Neural cell (in vitro differentiated cells): ENCODE measurements around the gene UTS2. TPM values are rescaled to one million over a fixed set of nuclear protein-coding genes. Genes with fewer than 3 reads are reported as not detected.

ENCODE experiments used
- H2AFZ ChIP-seq: fragments of 200-600, 300-800 bp; sonication (generic), shearing (Covaris generic); 2 replicates; pipeline ENCODE4 v1.6.0; 2014; ENCODE audit warnings: low read depth, mild to moderate bottlenecking, antibody characterized with exemption, low read length, moderate library complexity
- H3F3A ChIP-seq: fragments of 200-600 bp; shearing (Covaris generic); 2 replicates; pipeline ENCODE4 v1.6.1; 2016; ENCODE audit warnings: mild to moderate bottlenecking, moderate library complexity, mixed read lengths, antibody characterized with exemption, low read length; ENCODE audit not compliant: insufficient read depth, poor library complexity, severe bottlenecking
- H3K27ac ChIP-seq: fragments of 200-600, 300-800 bp; sonication (generic), shearing (Covaris generic); 2 replicates; pipeline ENCODE4 v1.5.1; 2014; ENCODE audit warnings: mild to moderate bottlenecking, low read length, moderate library complexity
- H3K27me3 ChIP-seq: fragments of 300-800, 200-600 bp; sonication (generic), shearing (Covaris generic); 2 replicates; pipeline ENCODE4 v1.6.0; 2014; ENCODE audit warnings: mild to moderate bottlenecking, low read depth, low read length, moderate library complexity; ENCODE audit not compliant: insufficient read depth
- H3K36me3 ChIP-seq: fragments of 300-800, 200-600 bp; sonication (generic), shearing (Covaris generic); 2 replicates; pipeline ENCODE4 v1.5.1; 2014; ENCODE audit warnings: mild to moderate bottlenecking, antibody characterized with exemption, low read length, moderate library complexity; ENCODE audit not compliant: insufficient read depth
- H3K4me2 ChIP-seq: fragments of 300-800, 200-600 bp; sonication (generic), shearing (Covaris generic); 2 replicates; pipeline ENCODE4 v1.6.0; 2014; ENCODE audit warnings: mild to moderate bottlenecking, low read length
- H3K4me3 ChIP-seq: fragments of 300-800, 200-600 bp; sonication (generic), shearing (Covaris generic); 2 replicates; pipeline ENCODE4 v1.5.1; 2014; ENCODE audit warnings: mild to moderate bottlenecking, low read length, moderate library complexity
- H3K79me2 ChIP-seq: fragments of 200-600 bp; shearing (Covaris generic); replicated peaks from 2 replicates; pipeline ENCODE4 v1.6.0; 2014; ENCODE audit warnings: mild to moderate bottlenecking, low read length, moderate library complexity; ENCODE audit not compliant: insufficient read depth
- H3K9ac ChIP-seq: fragments of 300-800, 200-600 bp; sonication (generic), shearing (Covaris generic); 2 replicates; pipeline ENCODE4 v1.6.1; 2016; ENCODE audit warnings: mild to moderate bottlenecking, low read length, mixed read lengths
- H3K9me2 ChIP-seq: fragments of 200-600 bp; shearing (Covaris generic); 2 replicates; pipeline ENCODE4 v1.6.1; 2016; ENCODE audit warnings: mild to moderate bottlenecking, low read length, mixed read lengths; ENCODE audit not compliant: insufficient read depth
- H3K9me3 ChIP-seq: fragments of 200-600, 300-800 bp; sonication (generic), shearing (Covaris generic); 2 replicates; pipeline ENCODE4 v1.6.1; 2016; ENCODE audit warnings: mild to moderate bottlenecking, mixed run types, low read length, moderate library complexity, mixed read lengths
- H4K20me1 ChIP-seq: fragments of 200-600 bp; shearing (Covaris generic); 2 replicates; pipeline ENCODE4 v1.6.1; 2016; ENCODE audit warnings: mild to moderate bottlenecking, mixed run types; ENCODE audit not compliant: insufficient read depth
- CTCF ChIP-seq: fragments of 450-650 bp; IDR thresholded peaks from 2 replicates; pipeline ENCODE4 v1.5.1; 2014; ENCODE audit warnings: antibody characterized with exemption, mild to moderate bottlenecking, moderate library complexity; ENCODE audit not compliant: poor library complexity, severe bottlenecking
- EP300 ChIP-seq: fragments of 450-650 bp; conservative IDR thresholded peaks from 2 replicates; pipeline ENCODE4 v1.6.1; 2014; ENCODE audit warnings: antibody characterized with exemption, mild to moderate bottlenecking, moderate library complexity; ENCODE audit not compliant: poor library complexity, severe bottlenecking
- EZH2 ChIP-seq: fragments of 200-600, 300-800 bp; shearing (Covaris generic), sonication (generic); IDR thresholded peaks from 2 replicates; pipeline ENCODE4 v1.6.1; 2014; ENCODE audit warnings: antibody characterized with exemption, low read length, borderline replicate concordance, mild to moderate bottlenecking; ENCODE audit not compliant: insufficient read depth, poor library complexity, severe bottlenecking
- MXI1 ChIP-seq: fragments of 450-650 bp; conservative IDR thresholded peaks from 2 replicates; pipeline ENCODE4 v1.6.1; 2014; ENCODE audit warnings: antibody characterized with exemption, mild to moderate bottlenecking; ENCODE audit not compliant: poor library complexity, severe bottlenecking
- POLR2AphosphoS5 ChIP-seq: IDR thresholded peaks from 2 replicates; pipeline ENCODE4 v1.6.1; 2012
- RAD21 ChIP-seq: fragments of 450-650 bp; conservative IDR thresholded peaks from 2 replicates; pipeline ENCODE4 v1.6.1; 2014; ENCODE audit warnings: antibody characterized with exemption, mild to moderate bottlenecking, moderate library complexity
- REST ChIP-seq: IDR thresholded peaks from 2 replicates; pipeline ENCODE4 v1.6.1; 2012; ENCODE audit warnings: borderline replicate concordance
- SMC3 ChIP-seq: fragments of 450-650 bp; conservative IDR thresholded peaks from 2 replicates; pipeline ENCODE4 v1.6.1; 2014; ENCODE audit warnings: antibody characterized with exemption, mild to moderate bottlenecking, moderate library complexity; ENCODE audit not compliant: poor library complexity
- TAF1 ChIP-seq: IDR thresholded peaks from 2 replicates; pipeline ENCODE4 v1.6.1; 2012; ENCODE audit warnings: low read depth
- polyA plus RNA-seq: library from polyadenylated mRNA; depleted of rRNA; stranded (reverse); fragments of >200 nt; gene quantifications from 2 replicates; pipeline ENCODE4 v1.2.3, GENCODE V29; 2014

UTS2 gene
- polyA plus RNA-seq, 1 donor from 2014 or later = 2.4 TPM

GRCh38 chr1:7873801-7874795 is 21.2 kb upstream of the UTS2 start:
- Histone ChIP-seq H3K36me3 (no peaks in the 10 kb centered on the region), H4K20me1 (no peaks in the 10 kb centered on the region), H3K9ac (no peak overlapping the region), H2AFZ (no peak overlapping the region), H3K4me3 (no peak overlapping the region), H3K27ac (no peak overlapping the region), H3F3A (no peaks in the 10 kb centered on the region), H3K79me2 (no peaks in the 10 kb centered on the region), H3K27me3 (no peaks in the 10 kb centered on the region), H3K9me3 (no peaks in the 10 kb centered on the region), H3K4me2 (no peak overlapping the region), H3K9me2 (no peaks in the 10 kb centered on the region)
- TF ChIP-seq RAD21 = no peak
- TF ChIP-seq TAF1 = no peak
- no peak for TF ChIP-seq REST
- no peak for TF ChIP-seq CTCF
- TF ChIP-seq SMC3 = no peak
- TF ChIP-seq EZH2 = no peak
- no peak for TF ChIP-seq MXI1
- TF ChIP-seq EP300 = no peak
- TF ChIP-seq POLR2AphosphoS5 = no peak

GRCh38 chr1:7871136-7871535 is 18.3 kb upstream of the UTS2 start:
- Histone ChIP-seq H3K27ac (no peak overlapping the region), H3K36me3 (no peaks in the 10 kb centered on the region), H3K9me3 (no peaks in the 10 kb centered on the region), H3K9me2 (no peaks in the 10 kb centered on the region), H3K27me3 (no peaks in the 10 kb centered on the region), H3K79me2 (no peaks in the 10 kb centered on the region), H3K4me3 (no peak overlapping the region), H4K20me1 (no peaks in the 10 kb centered on the region), H3F3A (no peaks in the 10 kb centered on the region), H2AFZ (no peak overlapping the region), H3K9ac (no peak overlapping the region), H3K4me2 (no peak overlapping the region)
- TF ChIP-seq EP300 = no peak
- no peak for TF ChIP-seq MXI1
- no peak for TF ChIP-seq CTCF
- no peak for TF ChIP-seq TAF1
- TF ChIP-seq REST = no peak
- no peak for TF ChIP-seq EZH2
- TF ChIP-seq RAD21 = no peak
- TF ChIP-seq POLR2AphosphoS5 = no peak
- TF ChIP-seq SMC3 = no peak
